ENCODE measurements around the gene ANKK1.

DNA sequence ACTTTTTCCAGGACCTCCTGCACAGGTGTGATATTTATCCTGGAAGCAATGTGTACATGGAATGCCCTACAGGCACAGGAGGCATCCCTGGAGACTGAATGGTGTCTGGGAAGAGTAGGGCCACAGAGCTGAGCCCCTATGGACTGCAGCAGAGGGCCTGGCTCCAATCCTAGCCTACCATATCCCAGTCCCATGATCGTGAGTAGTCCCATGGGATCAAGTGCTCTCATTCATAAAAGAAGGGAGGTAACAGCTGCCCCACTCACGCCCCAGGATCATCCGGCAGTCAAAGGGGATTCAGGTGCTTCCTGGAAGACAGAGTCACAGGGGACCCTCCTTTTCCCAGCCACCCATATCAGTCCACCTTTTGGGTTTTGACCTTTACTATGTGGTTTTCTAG is 24.0 kb downstream of the ANKK1 start:
- TF ChIP-seq, protein P1, sequence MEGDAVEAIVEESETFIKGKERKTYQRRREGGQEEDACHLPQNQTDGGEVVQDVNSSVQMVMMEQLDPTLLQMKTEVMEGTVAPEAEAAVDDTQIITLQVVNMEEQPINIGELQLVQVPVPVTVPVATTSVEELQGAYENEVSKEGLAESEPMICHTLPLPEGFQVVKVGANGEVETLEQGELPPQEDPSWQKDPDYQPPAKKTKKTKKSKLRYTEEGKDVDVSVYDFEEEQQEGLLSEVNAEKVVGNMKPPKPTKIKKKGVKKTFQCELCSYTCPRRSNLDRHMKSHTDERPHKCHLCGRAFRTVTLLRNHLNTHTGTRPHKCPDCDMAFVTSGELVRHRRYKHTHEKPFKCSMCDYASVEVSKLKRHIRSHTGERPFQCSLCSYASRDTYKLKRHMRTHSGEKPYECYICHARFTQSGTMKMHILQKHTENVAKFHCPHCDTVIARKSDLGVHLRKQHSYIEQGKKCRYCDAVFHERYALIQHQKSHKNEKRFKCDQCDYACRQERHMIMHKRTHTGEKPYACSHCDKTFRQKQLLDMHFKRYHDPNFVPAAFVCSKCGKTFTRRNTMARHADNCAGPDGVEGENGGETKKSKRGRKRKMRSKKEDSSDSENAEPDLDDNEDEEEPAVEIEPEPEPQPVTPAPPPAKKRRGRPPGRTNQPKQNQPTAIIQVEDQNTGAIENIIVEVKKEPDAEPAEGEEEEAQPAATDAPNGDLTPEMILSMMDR (IDR thresholded peaks at IDR 0.05; ENCODE audit: low read depth, low read length, poor library complexity, severe bottlenecking) = no peak
- no peak for TF ChIP-seq EZH2phosphoT487 (IDR thresholded peaks at IDR 0.05; ENCODE audit: borderline replicate concordance, low read length)
